ENCODE data around the gene TBPL2.
"Not testable (repeated sequence)": the region's sequence is repeated elsewhere in the genome, so short reads cannot be mapped to it uniquely, and the experiment has no call there.

The TBPL2 gene

GRCh38 chr14:55470025-55470424, 29.6 kb upstream of the TBPL2 start:
- H3K4me3 ChIP-seq (replicated peaks; ENCODE audit: low read depth, low read length) = no peak overlapping the region
- DNase-seq (ENCODE audit: extremely low read depth, low read depth) = no peak
- TF ChIP-seq CTCF (IDR thresholded peaks at IDR 0.05; ENCODE audit: low read depth, low read length, missing control alignments) = no peak

GRCh38 chr14:55467307-55467706, 26.9 kb upstream of the TBPL2 start:
- TF ChIP-seq CTCF (IDR thresholded peaks at IDR 0.05; ENCODE audit: low read depth, low read length, missing control alignments) = no peak
- DNase-seq (ENCODE audit: extremely low read depth, low read depth) = no peak
- no peak overlapping the region for H3K4me3 ChIP-seq (replicated peaks; ENCODE audit: low read depth, low read length)

GRCh38 chr14:55458800-55459515, 18.5 kb upstream of the TBPL2 start:
- no peak for DNase-seq (ENCODE audit: extremely low read depth, low read depth)
- TF ChIP-seq CTCF (IDR thresholded peaks at IDR 0.05; ENCODE audit: low read depth, low read length, missing control alignments) = no peak
- no peak overlapping the region for H3K4me3 ChIP-seq (replicated peaks; ENCODE audit: low read depth, low read length)

- no peak for DNase-seq (ENCODE audit: extremely low read depth, low read depth)
- no peak overlapping the region for H3K4me3 ChIP-seq (replicated peaks; ENCODE audit: low read depth, low read length)
- TF ChIP-seq CTCF (IDR thresholded peaks at IDR 0.05; ENCODE audit: low read depth, low read length, missing control alignments) = no peak
Measured at GRCh38 chr14:55457496-55457895, 17.1 kb upstream of the TBPL2 start.

GRCh38 chr14:55456411-55456810, 16.0 kb upstream of the TBPL2 start:
- DNase-seq (ENCODE audit: extremely low read depth, low read depth); H3K4me3 ChIP-seq (replicated peaks; ENCODE audit: low read depth, low read length): not testable (repeated sequence)

GRCh38 chr14:55454264-55455002, 14.0 kb upstream of the TBPL2 start:
- no peak for TF ChIP-seq CTCF (IDR thresholded peaks at IDR 0.05; ENCODE audit: low read depth, low read length, missing control alignments)
- no peak overlapping the region for H3K4me3 ChIP-seq (replicated peaks; ENCODE audit: low read depth, low read length)
- peak; percentile 60 for DNase-seq (ENCODE audit: extremely low read depth, low read depth)

- H3K4me3 ChIP-seq (replicated peaks; ENCODE audit: low read depth, low read length) = no peak overlapping the region
- no peak for TF ChIP-seq CTCF (IDR thresholded peaks at IDR 0.05; ENCODE audit: low read depth, low read length, missing control alignments)
- no peak for DNase-seq (ENCODE audit: extremely low read depth, low read depth)
Measured at GRCh38 chr14:55451950-55452349, 11.5 kb upstream of the TBPL2 start.
